PFSK-1 (cell line): Measurements from ENCODE around the gene GFER.

ENCODE experiments used
- POLR2AphosphoS5 ChIP-seq: IDR thresholded peaks from 2 replicates; pipeline ENCODE4 v1.6.1; 2012; ENCODE audit warnings: low read depth, mild to moderate bottlenecking, control low read depth, low read length, moderate library complexity
- REST ChIP-seq, 2 experiments: IDR thresholded peaks; 2 replicates each; pipeline versions ENCODE4 v1.6.1 to v1.8.0; 2011 to 2012; ENCODE audit warnings: low read depth in 2 of 2, low read length in 2 of 2, control low read depth in 1 of 2, inconsistent platforms in 1 of 2, mild to moderate bottlenecking in 1 of 2, moderate library complexity in 1 of 2; ENCODE audit not compliant: insufficient read depth in 1 of 2
- SIN3A ChIP-seq: IDR thresholded peaks from 2 replicates; pipeline ENCODE4 v1.6.1; 2012; ENCODE audit warnings: mild to moderate bottlenecking, low read length, moderate library complexity, borderline replicate concordance; ENCODE audit not compliant: insufficient read depth
- TAF1 ChIP-seq: IDR thresholded peaks from 2 replicates; pipeline ENCODE4 v1.6.1; 2012; ENCODE audit warnings: low read length, control low read depth, borderline replicate concordance; ENCODE audit not compliant: insufficient read depth

- TF ChIP-seq TAF1 (no peak), REST (IDR thresholded peaks at IDR 0.05; ENCODE audit: insufficient read depth in 1 of 2, low read depth in 2 of 2, low read length in 2 of 2) (no peak), POLR2AphosphoS5 (no peak), SIN3A (no peak)
Measured at GRCh38 chr16:1991948-1992703, 8.1 kb downstream of the GFER start.
